ENCODE results near the gene ANGPTL8.

The ANGPTL8 gene

GRCh38 chr19:11234486-11235075, 4.8 kb upstream of the ANGPTL8 start:
- in situ Hi-C loops (cut with HindIII; ENCODE audit: low sequenced_read_pairs) = no loop called here

- in situ Hi-C loops (cut with HindIII; ENCODE audit: low sequenced_read_pairs) = no loop called here
These were observed 2.8 kb upstream of the ANGPTL8 start for GRCh38 chr19:11236324-11237301.

GRCh38 chr19:11237321-11237720, 2.1 kb upstream of the ANGPTL8 start:
- in situ Hi-C loops (cut with HindIII; ENCODE audit: low sequenced_read_pairs) = no loop called here

GRCh38 chr19:11238041-11238440, 1.4 kb upstream of the ANGPTL8 start:
- in situ Hi-C loops (cut with HindIII; ENCODE audit: low sequenced_read_pairs) = no loop called here

GRCh38 chr19:11238781-11239376, 540 bp upstream of the ANGPTL8 start:
- in situ Hi-C loops (cut with HindIII; ENCODE audit: low sequenced_read_pairs) = no loop called here

- in situ Hi-C loops (cut with HindIII; ENCODE audit: low sequenced_read_pairs) = no loop called here
These were observed 607 bp downstream of the ANGPTL8 start for GRCh38 chr19:11240008-11240444.

GRCh38 chr19:11242025-11242424, 2.6 kb downstream of the ANGPTL8 start:
- in situ Hi-C loops (cut with HindIII; ENCODE audit: low sequenced_read_pairs) = no loop called here

- in situ Hi-C loops (cut with HindIII; ENCODE audit: low sequenced_read_pairs) = no loop called here
These were observed 3.7 kb downstream of the ANGPTL8 start for GRCh38 chr19:11242864-11243797.

- in situ Hi-C loops (cut with HindIII; ENCODE audit: low sequenced_read_pairs) = no loop called here
These were observed 4.4 kb downstream of the ANGPTL8 start for GRCh38 chr19:11243798-11244169.

- in situ Hi-C loops (cut with HindIII; ENCODE audit: low sequenced_read_pairs) = no loop called here
These were observed 5.6 kb downstream of the ANGPTL8 start for GRCh38 chr19:11244846-11245589.

GRCh38 chr19:11246941-11247340, 7.5 kb downstream of the ANGPTL8 start:
- in situ Hi-C loops (cut with HindIII; ENCODE audit: low sequenced_read_pairs) = no loop called here

- in situ Hi-C loops (cut with HindIII; ENCODE audit: low sequenced_read_pairs) = no loop called here
These were observed 8.0 kb downstream of the ANGPTL8 start for GRCh38 chr19:11247391-11247790.

- in situ Hi-C loops (cut with HindIII; ENCODE audit: low sequenced_read_pairs) = no loop called here
These were observed 8.5 kb downstream of the ANGPTL8 start for GRCh38 chr19:11247934-11248333.

GRCh38 chr19:11248852-11249251, 9.4 kb downstream of the ANGPTL8 start:
- in situ Hi-C loops (cut with HindIII; ENCODE audit: low sequenced_read_pairs) = no loop called here

GRCh38 chr19:11251217-11251616, 11.8 kb downstream of the ANGPTL8 start:
- in situ Hi-C loops (cut with HindIII; ENCODE audit: low sequenced_read_pairs) = no loop called here

- in situ Hi-C loops (cut with HindIII; ENCODE audit: low sequenced_read_pairs) = no loop called here
These were observed 12.4 kb downstream of the ANGPTL8 start for GRCh38 chr19:11251650-11252314.

- in situ Hi-C loops (cut with HindIII; ENCODE audit: low sequenced_read_pairs) = no loop called here
These were observed 13.4 kb downstream of the ANGPTL8 start for GRCh38 chr19:11252665-11253355.

- in situ Hi-C loops (cut with HindIII; ENCODE audit: low sequenced_read_pairs) = no loop called here
These were observed 15.2 kb downstream of the ANGPTL8 start for GRCh38 chr19:11254666-11255065.

- in situ Hi-C loops (cut with HindIII; ENCODE audit: low sequenced_read_pairs) = no loop called here
These were observed 16.8 kb downstream of the ANGPTL8 start for GRCh38 chr19:11256189-11256588.

All from endothelial cell of hepatic sinusoid (primary cell).